Stimulated activated naive CD8-positive, alpha-beta T cell treated with anti-CD3 and anti-CD28 coated beads, Interleukin-15, Interleukin-2, amounts not matched to agents 100 U/mL and 50 U/mL, for 24 hours (primary cell): ENCODE data around the gene OTOA.
"Not testable (repeated sequence)": the region's sequence is repeated elsewhere in the genome, so short reads cannot be mapped to it uniquely, and the experiment has no call there.

Source experiments
- ATAC-seq: fragments of 150-1000 bp; cut with Tn5 transposase; one replicate; pipeline ENCODE4 v1.10.0; 2021
- DNase-seq: peaks from one replicate; pipeline ENCODE4 v3.0.0; 2021

The OTOA gene

GRCh38 chr16:21663889-21664647, at the start of gene OTOA:
Gene OTOA (plus strand): TSS chr16:21663968. CDS start chr16:21678515, 14,547 bp downstream.
- DNase-seq (peak; percentile 39), ATAC-seq (peak; percentile 69)

GRCh38 chr16:21614896-21615295, 48.9 kb upstream of the OTOA start:
- ATAC-seq (no peak), DNase-seq (no peak)

DNA sequence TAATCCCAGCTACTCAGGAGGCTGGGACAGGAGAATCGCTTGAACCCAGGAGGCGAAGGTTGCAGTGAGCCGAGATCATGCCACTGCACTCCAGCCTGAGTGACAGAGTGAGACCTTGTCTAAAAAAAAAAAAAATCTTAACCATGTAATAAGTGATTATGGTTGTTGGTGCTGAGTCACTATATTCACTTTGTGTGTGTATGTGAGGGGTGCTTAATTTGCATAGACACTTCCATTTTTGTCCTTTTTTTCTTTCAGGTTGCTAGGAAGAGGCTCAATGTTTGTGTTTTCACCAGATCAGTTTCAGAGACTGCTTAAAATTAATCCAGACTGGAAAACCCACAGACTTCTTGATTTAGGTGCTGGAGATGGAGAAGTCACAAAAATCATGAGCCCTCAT, 46.2 kb upstream of the OTOA start:
- ATAC-seq: no peak
- DNase-seq: no peak

DNA sequence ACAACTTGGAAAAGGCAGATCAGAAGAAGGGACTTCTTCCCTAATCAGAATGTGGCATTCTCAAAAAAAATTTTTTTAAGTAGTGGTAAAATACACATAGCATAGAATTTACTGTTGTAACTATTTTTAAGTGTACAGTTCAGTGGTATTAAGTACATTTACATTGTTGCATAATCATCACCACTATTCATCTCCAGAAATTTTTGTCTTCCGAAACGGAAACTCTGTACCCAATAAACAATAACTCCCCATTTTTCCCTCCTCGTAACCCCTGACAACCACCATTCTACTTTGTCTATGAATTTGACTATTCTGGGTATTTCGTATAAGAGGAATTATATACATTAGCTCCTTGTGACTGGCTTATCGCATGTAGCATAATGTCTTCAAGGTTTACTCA, 45.5 kb upstream of the OTOA start:
- DNase-seq: no peak
- no peak for ATAC-seq

DNA sequence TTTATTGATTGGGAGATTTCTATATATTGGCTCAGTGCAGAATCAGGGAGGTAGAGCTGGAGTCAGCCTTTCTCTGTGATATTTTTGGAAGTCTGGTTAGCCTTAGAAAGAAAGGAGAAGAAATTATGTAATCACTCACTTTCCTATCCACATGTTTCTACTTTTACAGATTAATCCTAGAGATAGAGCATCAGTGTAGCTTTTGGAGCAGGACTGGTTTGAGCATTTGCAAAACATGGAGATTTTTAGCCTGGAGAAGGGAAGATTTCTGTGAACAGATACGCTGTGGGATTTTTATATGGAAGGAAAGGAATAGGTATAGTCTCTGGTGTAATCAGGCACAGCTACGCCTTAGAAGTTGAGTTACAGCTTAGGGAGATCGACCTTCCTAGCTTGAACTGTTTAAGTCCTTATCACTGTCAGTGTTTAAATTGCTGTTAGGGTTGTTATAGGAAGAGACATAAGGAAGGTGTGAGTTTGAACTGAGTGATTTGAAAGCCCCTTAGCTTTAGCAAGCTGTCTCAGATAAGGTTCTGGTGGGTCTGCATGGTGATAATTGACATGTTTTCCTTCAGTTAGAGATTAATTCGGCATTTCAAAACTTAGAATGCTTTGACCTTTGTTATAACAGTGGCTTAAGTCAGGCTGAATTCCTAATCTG, 43.9 kb upstream of the OTOA start:
- DNase-seq: no peak
- no peak for ATAC-seq

DNA sequence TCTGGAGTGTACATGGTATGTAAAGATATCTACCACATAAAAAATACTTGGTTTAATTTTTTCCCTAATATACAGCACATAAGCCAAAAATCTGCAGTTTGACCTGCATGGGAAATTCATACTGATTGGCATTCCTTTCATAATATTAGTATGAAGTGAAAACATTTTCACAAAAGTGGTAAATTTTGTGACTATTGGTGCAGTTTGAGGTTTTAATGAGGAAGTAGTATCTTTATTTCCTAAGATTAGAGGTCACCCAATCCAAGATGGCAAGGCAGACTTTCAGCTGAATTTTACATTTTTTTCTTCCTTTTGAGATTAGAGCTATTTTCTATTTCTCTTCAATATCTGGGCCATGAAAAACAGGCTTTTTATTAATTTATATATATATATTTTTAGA, 43.2 kb upstream of the OTOA start:
- no peak for ATAC-seq
- no peak for DNase-seq

DNA sequence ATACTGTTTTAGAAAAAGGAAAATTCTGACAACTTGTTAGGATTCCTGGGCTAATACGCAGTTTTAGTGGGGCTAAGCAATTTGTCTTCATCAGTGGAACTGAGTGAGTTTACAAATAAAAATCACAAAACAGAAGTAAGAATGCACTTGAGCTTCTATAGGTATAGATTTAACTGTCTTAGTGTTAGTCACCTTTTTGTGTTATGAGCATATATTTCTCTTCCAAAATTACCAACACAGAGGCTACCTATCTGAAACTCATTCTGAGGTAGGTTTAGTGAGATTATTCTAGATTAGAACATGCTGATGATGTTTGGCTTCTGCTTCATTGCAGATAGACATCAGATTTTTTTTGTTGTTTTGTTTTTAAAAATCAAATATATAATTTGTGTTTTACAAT, 41.2 kb upstream of the OTOA start:
- DNase-seq (no peak), ATAC-seq (no peak)

DNA sequence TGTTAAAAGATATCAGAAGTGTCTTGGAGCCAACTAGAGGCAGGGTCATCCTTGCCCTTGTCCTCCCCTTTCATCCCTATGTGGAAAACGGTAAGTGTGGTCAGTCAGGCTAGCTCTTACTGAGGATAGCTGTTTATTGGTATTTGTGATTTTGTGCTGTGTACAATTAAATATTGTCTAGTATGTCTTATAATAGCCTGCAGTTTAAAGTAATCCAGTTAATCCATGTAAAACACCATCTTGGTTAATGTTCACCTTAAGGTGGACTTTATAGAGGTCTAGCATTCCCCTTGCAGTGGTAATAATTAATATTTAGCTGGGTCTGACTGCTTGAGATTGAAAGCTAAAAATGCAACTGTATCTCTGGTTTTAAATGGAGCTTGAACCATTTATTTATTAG, 38.7 kb upstream of the OTOA start:
- DNase-seq (no peak), ATAC-seq (no peak)

DNA sequence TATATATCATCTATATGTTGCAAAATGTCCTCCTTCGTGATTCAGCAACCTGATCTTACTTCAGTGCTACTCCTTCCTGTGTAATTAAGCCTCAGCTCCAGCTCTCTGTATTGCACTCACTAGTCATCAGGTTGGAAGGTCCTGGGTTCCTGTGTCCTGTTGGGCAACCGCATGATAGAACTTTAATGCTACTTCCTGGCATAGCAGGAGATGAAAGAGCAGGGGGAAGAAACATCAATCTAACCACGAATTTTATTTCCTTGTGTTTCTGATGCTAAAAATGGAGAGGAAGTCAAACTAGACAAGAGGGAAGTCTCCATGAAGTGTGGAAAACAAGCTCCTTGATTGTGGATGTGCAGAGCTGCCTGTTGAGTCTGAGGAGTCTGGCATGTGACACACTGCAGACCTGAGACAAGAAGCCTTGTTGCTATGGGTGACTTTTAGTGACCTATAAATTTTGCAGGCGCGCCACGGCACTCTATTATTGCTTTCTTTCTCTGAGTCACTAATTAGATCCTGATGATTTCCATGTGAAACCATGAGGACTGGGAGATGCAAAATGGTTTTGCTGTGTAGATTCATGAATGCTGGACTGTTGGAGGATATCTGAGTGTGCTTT, 37.0 kb upstream of the OTOA start:
- DNase-seq (no peak), ATAC-seq (peak; percentile 88)

DNA sequence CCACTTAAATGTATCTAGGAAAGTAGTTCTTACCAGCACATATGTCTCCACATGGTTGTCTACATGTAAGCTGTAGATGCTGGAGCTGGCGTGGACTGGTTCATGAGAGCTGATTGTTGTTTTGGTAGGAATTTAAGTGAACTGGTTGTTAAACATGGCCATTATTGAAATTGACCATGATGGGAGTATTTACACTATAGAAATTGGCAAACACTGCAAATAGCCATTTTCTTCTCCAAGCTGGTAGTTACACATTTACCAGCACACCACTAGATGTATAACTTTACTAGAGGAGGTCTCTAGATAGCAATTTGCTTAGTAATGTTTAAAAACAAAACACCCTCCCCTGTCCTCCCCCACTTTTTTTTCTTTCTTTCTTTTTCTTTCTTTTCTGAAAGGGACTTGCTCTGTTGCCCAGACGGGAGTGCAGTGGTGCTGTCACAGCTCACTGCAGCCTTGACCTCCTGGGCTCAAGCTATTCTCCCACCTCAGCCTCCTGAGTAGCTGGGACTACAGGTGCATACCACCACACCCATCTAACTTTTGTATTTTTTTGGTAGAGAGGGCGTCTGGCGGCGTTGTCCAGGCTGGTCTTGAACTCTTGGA, 35.5 kb upstream of the OTOA start:
- DNase-seq (no peak), ATAC-seq (no peak)

DNA sequence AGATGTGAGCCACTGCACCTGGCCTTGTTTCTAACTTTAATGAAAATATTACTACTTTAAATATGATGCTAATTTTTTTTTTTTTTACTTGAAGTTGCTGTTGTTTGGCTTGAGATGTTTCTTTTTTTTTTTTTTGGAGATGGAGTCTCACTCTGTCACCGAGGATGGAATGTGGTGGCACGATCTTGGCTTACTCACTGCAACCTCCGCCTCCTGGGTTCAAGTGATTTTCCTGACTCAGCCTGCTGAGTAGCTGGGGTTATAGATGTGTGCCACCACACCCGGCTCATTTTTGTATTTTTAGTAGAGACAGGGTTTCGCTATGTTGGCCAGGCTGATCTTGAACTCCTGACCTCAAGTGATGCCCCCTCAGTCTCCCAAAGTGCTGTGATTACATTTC, 35.0 kb upstream of the OTOA start:
- ATAC-seq: no peak
- no peak for DNase-seq

DNA sequence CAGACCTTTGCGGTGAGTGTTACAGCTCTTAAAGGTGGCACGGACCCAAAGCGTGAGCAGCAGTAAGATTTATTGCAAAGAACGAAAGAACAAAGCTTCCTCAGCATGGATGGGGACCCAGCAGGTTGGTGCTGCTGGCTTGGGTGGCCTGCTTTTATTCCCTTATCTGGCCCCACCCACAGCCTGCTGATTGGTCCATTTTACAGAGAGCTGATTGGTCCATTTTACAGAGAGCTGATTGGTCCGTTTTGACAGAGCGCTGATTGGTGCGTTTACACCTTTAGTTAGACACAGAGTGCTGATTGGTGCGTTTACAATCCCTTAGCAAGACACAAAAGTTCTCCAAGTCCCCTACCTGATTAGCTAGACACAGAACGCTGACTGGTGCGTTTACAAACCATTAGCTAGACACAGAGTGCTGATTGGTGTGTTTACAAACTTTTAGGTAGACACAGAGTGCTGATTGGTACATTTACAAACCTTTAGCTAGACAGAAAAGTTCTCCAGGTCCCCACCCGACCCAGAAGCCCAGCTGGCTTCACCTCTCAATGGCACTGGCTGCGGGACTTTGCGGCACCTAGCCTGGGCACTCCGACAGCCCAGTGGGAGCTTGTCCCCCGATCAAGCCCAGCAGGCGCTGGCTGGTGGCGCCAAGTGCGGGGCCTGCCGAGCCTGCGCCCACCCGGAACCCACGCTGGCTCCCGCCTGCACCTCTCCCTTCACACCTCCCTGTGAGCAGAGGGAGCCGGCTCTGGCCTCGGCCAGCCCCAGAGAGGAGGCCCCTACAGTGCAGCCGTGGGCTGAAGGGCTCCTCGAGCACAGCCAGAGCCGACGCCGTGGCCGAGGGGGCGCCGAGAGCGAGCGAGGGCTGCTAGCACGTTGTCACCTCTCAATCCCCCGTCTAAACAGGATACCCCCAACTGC, 33.9 kb upstream of the OTOA start:
- ATAC-seq, DNase-seq: not testable (repeated sequence)

DNA sequence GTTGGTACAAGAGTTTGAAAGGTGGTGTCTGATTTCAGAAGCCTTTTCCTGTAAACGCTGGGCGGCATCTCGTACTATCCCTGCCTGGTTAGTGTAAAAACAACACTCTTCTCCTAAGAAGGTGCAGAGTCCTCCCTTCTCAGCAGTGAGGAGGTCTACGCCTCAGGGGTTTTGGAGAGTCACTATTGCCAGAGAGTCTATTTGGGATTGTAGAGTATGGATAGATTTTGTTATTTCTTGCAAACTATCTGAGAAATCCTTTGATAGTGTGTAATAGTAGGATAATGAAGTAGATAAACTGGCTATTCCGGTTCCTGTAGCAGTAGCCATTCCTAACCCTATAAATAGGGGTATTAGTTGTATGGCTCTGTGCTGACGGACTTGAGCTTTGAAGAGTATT, 32.9 kb upstream of the OTOA start:
- ATAC-seq, DNase-seq: not testable (repeated sequence)

- ATAC-seq, DNase-seq: not testable (repeated sequence)
These were observed 32.4 kb upstream of the OTOA start for GRCh38 chr16:21631376-21631775.

DNA sequence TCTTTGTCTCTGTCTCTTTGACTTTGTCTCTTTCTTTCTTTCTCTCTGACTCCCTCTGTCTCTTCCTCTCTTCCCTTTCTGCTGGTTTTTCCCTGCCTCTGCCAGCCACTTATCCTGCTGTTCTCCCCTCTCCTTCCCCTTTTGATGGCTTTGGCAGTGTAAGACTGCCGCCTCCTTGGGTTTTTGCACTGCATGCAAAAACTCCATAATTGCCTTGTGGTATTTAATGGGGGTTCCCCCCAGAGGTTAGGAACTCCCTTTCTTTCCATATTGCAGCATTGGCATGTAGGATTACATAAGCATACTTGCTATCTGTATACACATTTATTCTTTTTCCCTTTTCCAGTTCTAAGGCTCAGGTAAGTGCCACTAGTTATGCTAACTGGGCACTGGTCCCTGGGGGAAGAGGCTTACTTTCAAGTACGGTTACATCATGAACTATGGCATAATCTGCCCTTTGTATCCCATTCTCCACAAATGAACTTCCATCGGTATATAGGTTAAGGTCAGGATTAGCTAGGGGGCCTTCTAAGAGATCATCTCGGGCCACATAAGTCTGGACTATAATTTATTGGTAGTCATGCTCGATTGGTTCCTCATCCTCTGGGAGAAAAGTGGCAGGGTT, 31.7 kb upstream of the OTOA start:
- ATAC-seq, DNase-seq: not testable (repeated sequence)

DNA sequence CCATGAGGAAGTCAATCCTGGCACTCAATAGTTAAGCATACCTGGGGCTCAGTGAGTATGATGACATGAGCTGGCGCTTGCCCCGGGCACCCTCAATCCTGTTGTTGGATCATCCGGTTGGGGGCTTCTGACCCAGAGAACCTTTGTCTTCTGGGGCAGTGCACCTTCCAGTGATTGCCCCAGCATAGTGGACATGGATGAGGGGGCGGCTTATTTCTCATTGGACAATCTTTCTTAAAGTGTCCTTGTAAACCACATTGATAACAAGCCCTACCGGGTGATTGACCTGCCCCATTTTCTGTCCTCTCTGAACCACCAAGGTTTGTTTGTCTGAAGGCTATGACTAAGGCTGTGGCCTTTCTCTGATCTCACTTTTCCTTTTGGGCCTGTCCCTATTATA, 29.6 kb upstream of the OTOA start:
- DNase-seq (no peak), ATAC-seq (no peak)

DNA sequence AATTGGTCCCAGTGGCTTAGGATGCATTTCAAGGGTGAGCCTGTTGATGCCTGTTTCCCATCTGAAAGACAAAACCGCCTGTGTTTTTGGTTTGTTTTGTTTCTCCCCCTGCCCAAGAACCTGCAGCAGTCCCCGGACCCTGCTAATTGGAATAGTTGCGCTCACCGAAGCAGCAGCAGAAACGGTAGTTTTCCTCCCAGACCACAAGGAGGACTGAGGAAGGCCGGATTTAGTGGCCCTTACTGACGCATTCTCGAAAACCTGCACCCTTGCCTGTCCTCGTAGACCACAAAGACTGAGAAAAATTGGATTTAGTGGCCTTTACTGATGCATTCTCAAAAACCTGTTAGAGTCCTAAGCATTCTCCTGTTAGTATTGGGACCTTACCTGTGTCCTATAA, 28.1 kb upstream of the OTOA start:
- not testable (repeated sequence) for ATAC-seq, DNase-seq

DNA sequence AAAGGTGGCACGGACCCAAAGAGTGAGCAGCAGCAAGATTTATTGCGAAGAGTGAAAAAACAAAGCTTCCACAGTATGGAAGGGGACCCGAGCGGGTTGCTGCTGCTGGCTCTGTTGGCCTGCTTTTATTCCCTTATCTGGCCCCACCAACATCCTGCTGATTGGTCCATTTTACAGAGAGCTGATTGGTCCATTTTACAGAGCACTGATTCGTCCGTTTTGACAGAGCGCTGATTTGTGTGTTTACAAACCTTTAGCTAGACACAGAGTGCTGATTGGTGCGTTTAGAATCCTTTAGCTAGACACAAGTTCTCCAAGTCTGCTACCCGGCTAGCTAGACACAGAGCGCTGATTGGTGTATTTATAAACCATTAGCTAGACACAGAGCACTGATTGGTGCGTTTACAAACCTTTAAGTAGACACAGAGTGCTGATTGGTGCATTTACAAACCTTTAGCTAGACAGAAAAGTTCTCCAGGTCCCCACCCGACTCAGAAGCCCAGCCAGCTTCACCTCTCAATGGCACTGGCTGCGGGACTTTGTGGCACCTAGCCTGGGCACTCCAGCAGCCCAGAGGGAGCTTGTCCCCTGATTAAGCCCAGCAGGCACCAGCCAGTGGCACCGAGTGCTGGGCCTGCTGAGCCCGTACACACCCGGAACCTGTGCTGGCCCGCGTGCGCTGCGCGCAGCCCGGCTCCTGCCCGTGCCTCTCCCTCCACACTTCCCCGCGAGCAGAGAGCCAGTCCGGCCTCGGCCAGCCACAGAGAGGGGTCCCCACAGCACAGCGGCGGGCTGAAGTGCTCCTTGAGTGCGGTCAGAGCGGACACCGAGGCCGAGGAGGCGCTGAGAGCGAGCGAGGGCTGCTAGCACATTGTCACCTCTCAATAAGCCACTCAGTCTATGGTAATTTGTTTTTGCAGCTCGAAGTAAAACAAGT, 26.5 kb upstream of the OTOA start:
- DNase-seq (no peak), ATAC-seq (no peak)

DNA sequence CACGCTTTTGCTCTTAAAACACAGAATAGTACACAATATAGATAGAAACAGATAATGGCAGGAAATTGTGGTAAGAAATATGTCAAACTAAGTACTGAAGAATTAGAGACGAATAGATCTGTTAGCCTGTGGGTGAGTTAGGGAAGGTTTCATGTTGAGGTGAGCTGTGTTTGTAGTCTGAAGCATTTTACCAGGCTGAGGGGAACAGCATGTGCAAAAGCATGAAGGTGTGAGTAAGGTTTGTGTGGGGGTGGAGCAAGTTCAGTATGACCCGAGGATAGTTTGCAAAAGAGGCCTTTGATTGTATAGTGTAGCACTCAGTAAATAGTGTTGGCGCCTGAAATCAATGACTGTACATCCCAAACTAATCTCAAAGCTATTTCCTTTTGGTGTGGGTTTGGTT, 25.2 kb upstream of the OTOA start:
- ATAC-seq (peak; percentile 69), DNase-seq (no peak)

DNA sequence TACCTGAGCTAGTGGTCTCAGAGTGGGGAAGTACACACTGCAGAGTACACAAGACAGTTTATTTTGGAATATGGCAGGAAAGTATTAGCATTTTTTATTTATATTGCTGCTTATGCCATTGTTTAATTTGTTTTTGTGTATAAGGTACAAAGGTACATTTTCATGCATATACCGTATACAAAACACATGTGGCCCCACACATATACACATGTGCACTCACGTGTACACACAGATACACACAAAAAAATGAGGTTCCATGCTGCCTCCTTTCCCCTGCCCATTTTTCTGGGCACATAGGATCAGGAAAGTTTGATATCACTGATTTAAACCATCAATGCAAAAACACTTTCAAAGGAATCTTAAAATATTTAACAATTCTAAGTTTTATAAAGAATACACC, 24.3 kb upstream of the OTOA start:
- no peak for ATAC-seq

More for the DNA sequence above, 24.3 kb upstream of the OTOA start:
- DNase-seq: no peak
